Suprapubic skin (tissue), 4 donors: ENCODE measurements around the gene DAZL.

Experiments
- CTCF ChIP-seq, 2 donors: fragments of 200-600 bp in 1 of 2; fragments of 450-650 bp in 1 of 2; sonication (generic) in 1 of 2; IDR thresholded peaks; one replicate each; pipeline ENCODE4 v1.5.1; 2016 to 2019; ENCODE audit warnings: antibody characterized with exemption in 2 of 2, mild to moderate bottlenecking in 1 of 2, moderate library complexity in 1 of 2
- EP300 ChIP-seq: sonication (generic); formaldehyde crosslinking; IDR thresholded peaks from one replicate; pipeline ENCODE4 v1.6.1; 2017; ENCODE audit warnings: antibody characterized with exemption
- POLR2AphosphoS5 ChIP-seq, 3 donors: sonication (generic); formaldehyde crosslinking; IDR thresholded peaks; one replicate each; pipeline ENCODE4 v1.6.1; 2017; ENCODE audit warnings: antibody characterized with exemption in 3 of 3

- TF ChIP-seq CTCF (IDR thresholded peaks at IDR 0.05) (no peak), POLR2AphosphoS5 (IDR thresholded peaks at IDR 0.05) (no peak), EP300 (no peak)
These were observed 28.7 kb upstream of the DAZL start for GRCh38 chr3:16633948-16634347.
